ENCODE data around the gene NEU3.

NEU3 gene

GRCh38 chr11:75052457-75052856, 63.7 kb downstream of the NEU3 start:
- Histone ChIP-seq H3K27ac (ENCODE audit: low read depth, low read length) (no peak overlapping the region), H3K27me3 (ENCODE audit: control insufficient read depth in 1 of 2, insufficient read depth in 2 of 2, low read length in 2 of 2) (no peaks in the 10 kb centered on the region), H3K9ac (ENCODE audit: low read depth in 1 of 2, low read length in 2 of 2) (no peak overlapping the region), H3K36me3 (ENCODE audit: control insufficient read depth in 1 of 2, insufficient read depth in 2 of 2, low read length in 2 of 2) (no peaks in the 10 kb centered on the region), H3K4me3 (ENCODE audit: low read depth in 1 of 2, low read length in 2 of 2) (no peak overlapping the region), H3K4me1 (ENCODE audit: control insufficient read depth in 1 of 2, insufficient read depth in 2 of 2, low read length in 2 of 2) (no peaks in the 10 kb centered on the region), H3K9me3 (ENCODE audit: control insufficient read depth in 1 of 2, low read length in 2 of 2) (peaks cover 0 to 2% of the 10 kb centered on the region in 2 donors)

GRCh38 chr11:75055511-75055910, 66.8 kb downstream of the NEU3 start:
- Histone ChIP-seq H3K4me1 (ENCODE audit: control insufficient read depth in 1 of 2, insufficient read depth in 2 of 2, low read length in 2 of 2) (no peaks in the 10 kb centered on the region), H3K36me3 (ENCODE audit: control insufficient read depth in 1 of 2, insufficient read depth in 2 of 2, low read length in 2 of 2) (no peaks in the 10 kb centered on the region), H3K27me3 (ENCODE audit: control insufficient read depth in 1 of 2, insufficient read depth in 2 of 2, low read length in 2 of 2) (no peaks in the 10 kb centered on the region), H3K4me3 (ENCODE audit: low read depth in 1 of 2, low read length in 2 of 2) (no peak overlapping the region), H3K9ac (ENCODE audit: low read depth in 1 of 2, low read length in 2 of 2) (no peak overlapping the region), H3K27ac (ENCODE audit: low read depth, low read length) (no peak overlapping the region), H3K9me3 (ENCODE audit: control insufficient read depth in 1 of 2, low read length in 2 of 2) (peaks cover 0 to 2% of the 10 kb centered on the region in 2 donors)

DNA sequence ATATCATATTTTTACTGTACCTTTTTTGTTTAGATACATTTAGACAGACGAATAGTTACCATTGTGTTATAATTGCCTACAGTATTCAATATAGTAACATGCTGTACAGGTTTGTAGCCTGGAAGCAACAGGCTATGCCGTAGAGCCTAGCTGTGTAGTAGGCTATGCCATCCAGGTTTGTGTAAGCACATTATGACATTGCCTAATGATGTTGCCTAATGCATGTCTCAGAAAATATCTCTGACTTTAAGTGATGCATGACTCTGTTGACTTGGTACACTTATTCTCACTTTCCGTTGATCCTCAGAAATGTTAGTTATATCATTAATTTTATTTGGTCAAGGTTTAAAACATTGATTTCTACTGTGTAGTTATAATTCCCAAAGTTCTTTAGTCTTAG, 68.1 kb downstream of the NEU3 start:
- Histone ChIP-seq H3K27me3 (ENCODE audit: control insufficient read depth in 1 of 2, insufficient read depth in 2 of 2, low read length in 2 of 2) (no peaks in the 10 kb centered on the region), H3K36me3 (ENCODE audit: control insufficient read depth in 1 of 2, insufficient read depth in 2 of 2, low read length in 2 of 2) (no peaks in the 10 kb centered on the region), H3K9ac (ENCODE audit: low read depth in 1 of 2, low read length in 2 of 2) (no peak overlapping the region)

GRCh38 chr11:75059299-75059698, 70.6 kb downstream of the NEU3 start:
- no peak overlapping the region for H3K9ac ChIP-seq (ENCODE audit: low read depth in 1 of 2, low read length in 2 of 2)
- H3K27me3 ChIP-seq (ENCODE audit: control insufficient read depth in 1 of 2, insufficient read depth in 2 of 2, low read length in 2 of 2): peaks cover 0 to 2% of the 10 kb centered on the region in 2 donors
- H3K27ac ChIP-seq (ENCODE audit: low read depth, low read length): no peak overlapping the region
- H3K9me3 ChIP-seq (ENCODE audit: control insufficient read depth in 1 of 2, low read length in 2 of 2): no peaks in the 10 kb centered on the region
- H3K4me1 ChIP-seq (ENCODE audit: control insufficient read depth in 1 of 2, insufficient read depth in 2 of 2, low read length in 2 of 2): no peaks in the 10 kb centered on the region
- no peak overlapping the region for H3K4me3 ChIP-seq (ENCODE audit: low read depth in 1 of 2, low read length in 2 of 2)
- H3K36me3 ChIP-seq (ENCODE audit: control insufficient read depth in 1 of 2, insufficient read depth in 2 of 2, low read length in 2 of 2): no peaks in the 10 kb centered on the region

More for the DNA sequence above, 68.1 kb downstream of the NEU3 start:
- H3K9me3 ChIP-seq (ENCODE audit: control insufficient read depth in 1 of 2, low read length in 2 of 2): peaks cover 0 to 2% of the 10 kb centered on the region in 2 donors
- no peaks in the 10 kb centered on the region for H3K4me1 ChIP-seq (ENCODE audit: control insufficient read depth in 1 of 2, insufficient read depth in 2 of 2, low read length in 2 of 2)
- no peak overlapping the region for H3K27ac ChIP-seq (ENCODE audit: low read depth, low read length)
- H3K4me3 ChIP-seq (ENCODE audit: low read depth in 1 of 2, low read length in 2 of 2): no peak overlapping the region

DNA sequence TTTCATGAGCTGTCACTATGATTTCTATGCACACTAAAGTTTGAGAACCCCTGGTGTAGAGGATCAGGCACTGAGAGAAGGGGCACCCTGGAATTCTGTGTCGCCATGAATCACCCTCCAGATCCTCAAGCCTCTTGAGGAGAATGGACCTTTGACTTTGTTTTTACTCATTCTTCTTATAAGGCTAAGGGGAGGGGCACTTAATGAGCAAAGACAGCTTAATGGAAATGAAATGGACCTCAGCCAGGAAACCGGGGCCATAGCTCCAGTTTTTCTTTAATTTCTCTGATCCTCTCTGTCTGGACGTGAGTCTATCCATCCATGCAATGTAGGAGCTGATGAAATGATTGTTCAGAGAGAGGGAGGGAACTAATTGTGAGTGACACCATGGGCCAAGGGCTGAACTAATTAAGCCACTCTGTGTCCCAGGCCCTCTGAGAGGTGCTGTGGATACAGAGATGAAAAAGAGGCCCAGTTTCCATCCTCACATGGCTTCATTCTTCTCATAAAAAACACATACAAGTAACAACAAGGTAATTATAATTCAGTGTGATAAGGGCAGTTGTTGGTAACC, 75.1 kb downstream of the NEU3 start:
- Histone ChIP-seq H3K4me3 (ENCODE audit: low read depth in 1 of 2, low read length in 2 of 2) (no peak overlapping the region), H3K9ac (ENCODE audit: low read depth in 1 of 2, low read length in 2 of 2) (no peak overlapping the region), H3K4me1 (ENCODE audit: control insufficient read depth in 1 of 2, insufficient read depth in 2 of 2, low read length in 2 of 2) (no peaks in the 10 kb centered on the region), H3K27ac (ENCODE audit: low read depth, low read length) (no peak overlapping the region), H3K27me3 (ENCODE audit: control insufficient read depth in 1 of 2, insufficient read depth in 2 of 2, low read length in 2 of 2) (peaks cover 0 to 2% of the 10 kb centered on the region in 2 donors), H3K9me3 (ENCODE audit: control insufficient read depth in 1 of 2, low read length in 2 of 2) (no peaks in the 10 kb centered on the region), H3K36me3 (ENCODE audit: control insufficient read depth in 1 of 2, insufficient read depth in 2 of 2, low read length in 2 of 2) (no peaks in the 10 kb centered on the region)

DNA sequence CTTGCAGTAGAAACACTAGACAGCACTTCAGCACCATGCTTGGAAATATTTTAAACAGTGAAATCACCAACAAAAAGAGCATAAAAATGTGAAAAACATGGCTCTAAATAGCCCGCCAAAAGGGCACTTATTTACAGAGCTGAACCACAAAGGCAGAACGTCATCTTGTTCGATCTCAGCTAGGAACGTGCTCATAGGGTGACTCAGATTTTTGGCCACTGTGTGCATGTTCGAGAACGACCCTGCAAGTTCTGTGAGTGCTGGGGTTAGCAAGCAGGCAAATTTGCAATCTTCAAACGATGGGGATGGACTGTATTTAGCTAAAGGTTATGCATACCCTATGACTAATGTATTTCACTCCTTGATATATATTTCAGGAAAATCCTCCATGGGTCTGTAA, 77.3 kb downstream of the NEU3 start:
- Histone ChIP-seq H3K4me1 (ENCODE audit: control insufficient read depth in 1 of 2, insufficient read depth in 2 of 2, low read length in 2 of 2) (no peaks in the 10 kb centered on the region), H3K4me3 (ENCODE audit: low read depth in 1 of 2, low read length in 2 of 2) (no peak overlapping the region), H3K36me3 (ENCODE audit: control insufficient read depth in 1 of 2, insufficient read depth in 2 of 2, low read length in 2 of 2) (no peaks in the 10 kb centered on the region)

More for the DNA sequence above, 77.3 kb downstream of the NEU3 start:
- Histone ChIP-seq H3K9ac (ENCODE audit: low read depth in 1 of 2, low read length in 2 of 2) (no peak overlapping the region), H3K9me3 (ENCODE audit: control insufficient read depth in 1 of 2, low read length in 2 of 2) (no peaks in the 10 kb centered on the region), H3K27ac (ENCODE audit: low read depth, low read length) (no peak overlapping the region), H3K27me3 (ENCODE audit: control insufficient read depth in 1 of 2, insufficient read depth in 2 of 2, low read length in 2 of 2) (peaks cover 0 to 4% of the 10 kb centered on the region in 2 donors)
